Colonic mucosa (tissue), 4 donors: ENCODE results near the gene SHMT1. TPM values are rescaled to one million over a fixed set of nuclear protein-coding genes. Genes with fewer than 3 reads are reported as not detected.

Experiments
- DNase-seq: peaks from one replicate; pipeline ENCODE4 v3.0.0-alpha.2; 2020
- H3K27ac ChIP-seq: fragments of 200-600 bp; one replicate; pipeline ENCODE4 v1.8.0; 2021
- H3K27me3 ChIP-seq: fragments of 200-600 bp; one replicate; pipeline ENCODE4 v1.8.0; 2021
- H3K36me3 ChIP-seq: fragments of 200-600 bp; one replicate; pipeline ENCODE4 v1.8.0; 2021
- H3K4me1 ChIP-seq: fragments of 200-600 bp; one replicate; pipeline ENCODE4 v1.8.0; 2021; ENCODE audit warnings: mild to moderate bottlenecking
- H3K4me3 ChIP-seq: fragments of 200-600 bp; one replicate; pipeline ENCODE4 v1.8.0; 2021
- H3K9ac ChIP-seq, 2 donors: one replicate each; pipeline ENCODE4 v1.7.0; 2013; ENCODE audit warnings: control low read depth in 2 of 2, low read depth in 2 of 2, low read length in 2 of 2
- H3K9me3 ChIP-seq: fragments of 200-600 bp; one replicate; pipeline ENCODE4 v1.8.0; 2021
- CTCF ChIP-seq: fragments of 200-600 bp; IDR thresholded peaks from one replicate; pipeline ENCODE4 v1.8.0; 2022; ENCODE audit warnings: antibody characterized with exemption, mild to moderate bottlenecking
- intact Hi-C: fragments of 100-400 bp; cut with DNase I; formaldehyde crosslinking; loops from one replicate; pipeline ENCODE4 v1.14.1; 2022
- total RNA-seq, 2 donors: library from RNA; stranded (reverse); fragmentation: NEBNext Ultra II Directional in 1 of 2; extraction: Animal tissue kit (Norgen Biotek cat#: 25700) in 1 of 2; gene quantifications; one replicate each; pipeline ENCODE4 v1.2.1, GENCODE V29; 2021
- donor health status: healthy.
- donor health status: DM: no; HTN: no; CAD: no.
- donor health status: DM: no; HTN: no; CAD: no.

The SHMT1 gene
- total RNA-seq, 2 donors from 2014 or later, result 41.4 to 58.0 TPM

GRCh38 chr17:18318771-18319450, 44.4 kb downstream of the SHMT1 start:
- no peak for DNase-seq
- Histone ChIP-seq H3K4me1 (peaks cover 37% of the 10 kb centered on the region), H3K27ac (no peak overlapping the region), H3K36me3 (peaks cover 8% of the 10 kb centered on the region), H3K9ac (no peak overlapping the region), H3K9me3 (no peaks in the 10 kb centered on the region), H3K4me3 (no peak overlapping the region), H3K27me3 (no peaks in the 10 kb centered on the region)
- no peak for TF ChIP-seq CTCF
- intact Hi-C loops, result loop anchor here (5.0 kb wide), 1 partner anchor 72 kb away; no protein-coding TSS in a partner anchor

- Histone ChIP-seq H3K9ac (no peak overlapping the region), H3K4me1 (peaks cover 44% of the 10 kb centered on the region), H3K36me3 (peaks cover 3% of the 10 kb centered on the region), H3K9me3 (no peaks in the 10 kb centered on the region), H3K27ac (no peak overlapping the region), H3K4me3 (no peak overlapping the region), H3K27me3 (no peaks in the 10 kb centered on the region)
- TF ChIP-seq CTCF, result no peak
- no peak for DNase-seq
- intact Hi-C loops, result loop anchor here (5.0 kb wide), 1 partner anchor 71 kb away; no protein-coding TSS in a partner anchor
Measured at GRCh38 chr17:18318117-18318516, 45.2 kb downstream of the SHMT1 start.

- Histone ChIP-seq H3K36me3 (peaks cover 3% of the 10 kb centered on the region), H3K27ac (peak overlapping the region; percentile 89), H3K9me3 (no peaks in the 10 kb centered on the region), H3K4me1 (peaks cover 48% of the 10 kb centered on the region), H3K9ac (peak overlapping the region; percentile 82 to 96), H3K4me3 (peak overlapping the region; percentile 89), H3K27me3 (no peaks in the 10 kb centered on the region)
- no peak for TF ChIP-seq CTCF
- intact Hi-C loops, result loop anchor here (5.0 kb wide), 1 partner anchor 69 kb away; no protein-coding TSS in a partner anchor
- no peak for DNase-seq
Measured at GRCh38 chr17:18315961-18316360, 47.4 kb downstream of the SHMT1 start.

GRCh38 chr17:18315562-18315922, 47.8 kb downstream of the SHMT1 start:
- intact Hi-C loops, result loop anchor here (5.0 kb wide), 1 partner anchor 68 kb away; no protein-coding TSS in a partner anchor

More at GRCh38 chr17:18315562-18315922, 47.8 kb downstream of the SHMT1 start:
- Histone ChIP-seq H3K27me3 (no peaks in the 10 kb centered on the region), H3K4me1 (peaks cover 48% of the 10 kb centered on the region), H3K36me3 (peaks cover 3% of the 10 kb centered on the region), H3K9ac (peak overlapping the region; percentile 82 to 96), H3K4me3 (peak overlapping the region; percentile 89), H3K9me3 (no peaks in the 10 kb centered on the region), H3K27ac (peak overlapping the region; percentile 89)
- DNase-seq, result no peak
- no peak for TF ChIP-seq CTCF
